Muscle layer of duodenum (tissue), 2 donors: ENCODE measurements around the gene UROS.
A peak's percentile ranks its signal among the peaks of the same experiment; 100 is the strongest.

ENCODE experiments used
- H3K27ac ChIP-seq: one replicate; pipeline ENCODE4 v1.7.0; 2013; ENCODE audit warnings: mild to moderate bottlenecking, low read length
- H3K27me3 ChIP-seq: one replicate; pipeline ENCODE4 v1.7.0; 2013; ENCODE audit warnings: low read depth, mild to moderate bottlenecking, control low read depth, low read length
- H3K36me3 ChIP-seq, 2 donors: one replicate each; pipeline ENCODE4 v1.7.0; 2013; ENCODE audit warnings: low read length in 2 of 2, control low read depth in 1 of 2, mild to moderate bottlenecking in 1 of 2; ENCODE audit not compliant: insufficient read depth in 2 of 2, control insufficient read depth in 1 of 2
- H3K4me1 ChIP-seq, 2 donors: one replicate each; pipeline ENCODE4 v1.7.0; 2013; ENCODE audit warnings: low read length in 2 of 2, mild to moderate bottlenecking in 2 of 2, control low read depth in 1 of 2, moderate library complexity in 1 of 2; ENCODE audit not compliant: insufficient read depth in 2 of 2, control insufficient read depth in 1 of 2
- H3K4me3 ChIP-seq, 2 donors: one replicate each; pipeline ENCODE4 v1.7.0; 2013; ENCODE audit warnings: low read length in 2 of 2, low read depth in 1 of 2, mild to moderate bottlenecking in 1 of 2
- H3K9me3 ChIP-seq, 2 donors: one replicate each; pipeline ENCODE4 v1.7.0; 2013; ENCODE audit warnings: low read length in 2 of 2, control low read depth in 1 of 2, mild to moderate bottlenecking in 1 of 2; ENCODE audit not compliant: control insufficient read depth in 1 of 2
- donor health status: healthy.

The UROS gene

GRCh38 chr10:125827133-125827532 lies 4.1 kb upstream of the UROS start:
- Histone ChIP-seq H3K36me3 (peaks cover 50 to 52% of the 10 kb centered on the region in 2 donors), H3K27me3 (no peaks in the 10 kb centered on the region), H3K9me3 (no peaks in the 10 kb centered on the region), H3K4me3 (no peak overlapping the region), H3K27ac (no peak overlapping the region), H3K4me1 (peaks cover 14 to 24% of the 10 kb centered on the region in 2 donors)

DNA sequence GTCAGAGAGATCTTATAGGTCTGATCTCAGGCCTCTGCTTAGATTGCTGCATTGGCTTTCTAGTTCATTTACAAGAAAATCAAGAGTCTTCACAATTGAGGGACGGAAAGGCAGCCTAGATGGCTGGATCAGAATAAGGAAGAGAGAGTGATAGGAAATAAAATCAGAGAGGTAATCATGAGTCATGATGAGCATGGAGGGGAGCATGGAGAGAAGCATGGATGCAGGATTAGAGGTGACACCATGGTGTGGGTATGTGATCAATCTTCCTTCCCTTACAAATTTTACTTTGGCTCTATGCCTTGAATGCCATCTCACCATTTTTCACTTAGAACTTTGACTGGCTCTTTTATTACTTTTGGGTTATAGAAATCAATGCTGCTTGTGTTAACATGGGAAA lies 1.7 kb upstream of the UROS start:
- peak overlapping the region; percentile 100 for H3K4me3 ChIP-seq
- peaks cover 29 to 31% of the 10 kb centered on the region in 2 donors for H3K36me3 ChIP-seq
- no peaks in the 10 kb centered on the region for H3K9me3 ChIP-seq
- H3K27ac ChIP-seq: peak overlapping the region; percentile 96
- no peaks in the 10 kb centered on the region for H3K27me3 ChIP-seq
- peaks cover 25 to 35% of the 10 kb centered on the region in 2 donors for H3K4me1 ChIP-seq

DNA sequence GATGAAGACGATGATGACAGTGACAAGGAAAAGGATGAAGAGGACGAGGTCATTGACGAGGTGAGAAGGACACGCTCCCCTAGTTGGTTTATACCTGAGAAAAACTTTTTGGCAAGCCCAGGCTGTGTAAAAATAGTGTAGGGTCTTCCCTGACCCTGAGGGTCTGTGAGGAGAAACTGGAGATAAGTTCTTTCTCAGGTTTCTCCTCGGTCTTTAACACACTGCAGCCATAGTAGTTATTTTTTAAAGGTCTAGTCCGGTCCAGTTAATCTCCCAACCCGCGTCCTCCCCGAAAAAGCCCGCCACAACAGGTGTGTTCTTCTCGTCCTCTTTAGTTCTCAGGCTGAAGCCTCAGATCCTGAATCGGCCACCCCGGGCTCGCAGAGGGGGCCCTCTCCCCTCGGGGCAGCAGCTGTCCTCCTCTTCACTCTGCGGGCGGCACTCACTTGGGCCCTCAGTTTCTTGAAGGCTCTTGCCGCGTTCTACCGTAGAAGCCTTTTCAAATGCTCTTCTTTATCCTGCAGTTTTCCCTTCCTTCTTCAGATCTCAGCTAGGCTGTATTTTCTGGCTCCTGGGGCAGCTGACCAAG lies 699 bp upstream of the UROS start:
- peaks cover 25 to 35% of the 10 kb centered on the region in 2 donors for H3K4me1 ChIP-seq
- H3K9me3 ChIP-seq: no peaks in the 10 kb centered on the region
- H3K36me3 ChIP-seq: peaks cover 20 to 22% of the 10 kb centered on the region in 2 donors
- H3K27ac ChIP-seq: peak overlapping the region; percentile 96
- H3K4me3 ChIP-seq: peak overlapping the region; percentile 100
- no peaks in the 10 kb centered on the region for H3K27me3 ChIP-seq

- Histone ChIP-seq H3K36me3 (peaks cover 2 to 3% of the 10 kb centered on the region in 2 donors), H3K27me3 (no peaks in the 10 kb centered on the region), H3K9me3 (no peaks in the 10 kb centered on the region), H3K27ac (no peak overlapping the region), H3K4me1 (peaks cover 25 to 33% of the 10 kb centered on the region in 2 donors), H3K4me3 (no peak overlapping the region)
Observed at GRCh38 chr10:125820701-125821100, 2.4 kb downstream of the UROS start.

GRCh38 chr10:125817337-125817946 lies 5.6 kb downstream of the UROS start:
- H3K4me3 ChIP-seq: no peak overlapping the region
- H3K4me1 ChIP-seq: peaks cover 11 to 14% of the 10 kb centered on the region in 2 donors
- no peak overlapping the region for H3K27ac ChIP-seq
- H3K36me3 ChIP-seq: peaks cover 23 to 26% of the 10 kb centered on the region in 2 donors
- no peaks in the 10 kb centered on the region for H3K27me3 ChIP-seq
- no peaks in the 10 kb centered on the region for H3K9me3 ChIP-seq

DNA sequence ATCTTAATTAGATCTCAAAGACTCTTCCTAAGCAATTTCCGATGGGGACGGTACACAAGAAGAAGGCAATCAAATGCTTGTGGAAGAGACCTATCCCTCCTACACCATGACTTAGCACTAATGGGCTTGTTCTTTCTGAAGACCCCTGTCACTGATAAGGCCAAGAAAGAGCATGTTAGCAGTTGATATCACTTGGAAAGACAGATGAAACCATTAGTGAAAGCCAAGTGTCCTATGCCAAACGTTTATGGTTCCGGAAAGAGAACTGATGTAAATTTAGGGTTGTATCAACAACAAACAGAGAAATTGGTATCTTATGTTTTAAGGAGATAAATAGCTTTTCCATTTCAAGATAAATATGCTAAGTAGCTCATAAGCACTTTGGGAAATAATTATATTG lies 6.5 kb downstream of the UROS start:
- H3K36me3 ChIP-seq: peaks cover 23 to 26% of the 10 kb centered on the region in 2 donors
- no peak overlapping the region for H3K4me3 ChIP-seq
- H3K9me3 ChIP-seq: no peaks in the 10 kb centered on the region
- H3K27ac ChIP-seq: no peak overlapping the region
- H3K27me3 ChIP-seq: no peaks in the 10 kb centered on the region
- H3K4me1 ChIP-seq: peaks cover 5 to 7% of the 10 kb centered on the region in 2 donors

GRCh38 chr10:125815764-125816163 lies 7.3 kb downstream of the UROS start:
- Histone ChIP-seq H3K27me3 (no peaks in the 10 kb centered on the region), H3K4me1 (no peaks in the 10 kb centered on the region), H3K36me3 (peaks cover 29 to 30% of the 10 kb centered on the region in 2 donors), H3K9me3 (no peaks in the 10 kb centered on the region), H3K27ac (no peak overlapping the region), H3K4me3 (no peak overlapping the region)

- Histone ChIP-seq H3K4me3 (no peak overlapping the region), H3K4me1 (no peaks in the 10 kb centered on the region), H3K9me3 (no peaks in the 10 kb centered on the region), H3K36me3 (peaks cover 49 to 57% of the 10 kb centered on the region in 2 donors), H3K27me3 (no peaks in the 10 kb centered on the region), H3K27ac (no peak overlapping the region)
Observed at GRCh38 chr10:125812128-125812750, 10.8 kb downstream of the UROS start.

GRCh38 chr10:125811251-125811650 lies 11.8 kb downstream of the UROS start:
- no peaks in the 10 kb centered on the region for H3K4me1 ChIP-seq
- H3K4me3 ChIP-seq: no peak overlapping the region
- peaks cover 57 to 66% of the 10 kb centered on the region in 2 donors for H3K36me3 ChIP-seq
- no peaks in the 10 kb centered on the region for H3K27me3 ChIP-seq
- no peaks in the 10 kb centered on the region for H3K9me3 ChIP-seq
- no peak overlapping the region for H3K27ac ChIP-seq

GRCh38 chr10:125808047-125808446 lies 15.0 kb downstream of the UROS start:
- peaks cover 37 to 69% of the 10 kb centered on the region in 2 donors for H3K36me3 ChIP-seq
- H3K4me3 ChIP-seq: no peak overlapping the region
- H3K9me3 ChIP-seq: no peaks in the 10 kb centered on the region
- H3K4me1 ChIP-seq: no peaks in the 10 kb centered on the region
- H3K27me3 ChIP-seq: no peaks in the 10 kb centered on the region
- H3K27ac ChIP-seq: no peak overlapping the region

GRCh38 chr10:125802739-125803138 lies 20.3 kb downstream of the UROS start:
- peaks cover 34 to 74% of the 10 kb centered on the region in 2 donors for H3K36me3 ChIP-seq
- no peaks in the 10 kb centered on the region for H3K9me3 ChIP-seq
- no peaks in the 10 kb centered on the region for H3K27me3 ChIP-seq
- no peaks in the 10 kb centered on the region for H3K4me1 ChIP-seq
- no peak overlapping the region for H3K27ac ChIP-seq
- H3K4me3 ChIP-seq: no peak overlapping the region
